ENCODE results near the gene TMEM233. TPM values are rescaled to one million over a fixed set of nuclear protein-coding genes. Genes with fewer than 3 reads are reported as not detected.

The TMEM233 gene
- total RNA-seq, 2 donors from 2014 or later, result 0.10 to 0.13 TPM

GRCh38 chr12:119565404-119565803 is 28.2 kb upstream of the TMEM233 start:
- intact Hi-C loops (cut with DNase I), result no loop called here
- TF ChIP-seq CTCF (IDR thresholded peaks at IDR 0.05), result no peak
- no peaks in the 10 kb centered on the region for H3K36me3 ChIP-seq
- no peak overlapping the region for H3K27ac ChIP-seq
- H3K27me3 ChIP-seq, result no peaks in the 10 kb centered on the region
- H3K9ac ChIP-seq (ENCODE audit: low read depth in 2 of 2, low read length in 2 of 2), result no peak overlapping the region
- no peaks in the 10 kb centered on the region for H3K9me3 ChIP-seq
- no peaks in the 10 kb centered on the region for H3K4me1 ChIP-seq
- no peak for DNase-seq
- no peak overlapping the region for H3K4me3 ChIP-seq

- TF ChIP-seq CTCF (IDR thresholded peaks at IDR 0.05), result no peak
- H3K9ac ChIP-seq (ENCODE audit: low read depth in 2 of 2, low read length in 2 of 2), result no peak overlapping the region
- no peaks in the 10 kb centered on the region for H3K9me3 ChIP-seq
- no peaks in the 10 kb centered on the region for H3K4me1 ChIP-seq
- no peaks in the 10 kb centered on the region for H3K36me3 ChIP-seq
- H3K4me3 ChIP-seq, result no peak overlapping the region
- no peak for DNase-seq
- intact Hi-C loops (cut with DNase I), result no loop called here
- no peak overlapping the region for H3K27ac ChIP-seq
- no peaks in the 10 kb centered on the region for H3K27me3 ChIP-seq
Measured at GRCh38 chr12:119570771-119571170, 22.8 kb upstream of the TMEM233 start.

GRCh38 chr12:119573086-119573485 is 20.5 kb upstream of the TMEM233 start:
- DNase-seq, result no peak
- no peak overlapping the region for H3K27ac ChIP-seq
- no peak for TF ChIP-seq CTCF (IDR thresholded peaks at IDR 0.05)
- intact Hi-C loops (cut with DNase I), result no loop called here
- no peak overlapping the region for H3K9ac ChIP-seq (ENCODE audit: low read depth in 2 of 2, low read length in 2 of 2)
- H3K9me3 ChIP-seq, result no peaks in the 10 kb centered on the region
- no peaks in the 10 kb centered on the region for H3K27me3 ChIP-seq
- H3K4me1 ChIP-seq, result no peaks in the 10 kb centered on the region
- H3K36me3 ChIP-seq, result no peaks in the 10 kb centered on the region
- H3K4me3 ChIP-seq, result no peak overlapping the region

- H3K4me3 ChIP-seq, result no peak overlapping the region
- no peaks in the 10 kb centered on the region for H3K36me3 ChIP-seq
- H3K9me3 ChIP-seq, result no peaks in the 10 kb centered on the region
- DNase-seq, result no peak
- H3K9ac ChIP-seq (ENCODE audit: low read depth in 2 of 2, low read length in 2 of 2), result no peak overlapping the region
- H3K27ac ChIP-seq, result no peak overlapping the region
- H3K4me1 ChIP-seq, result no peaks in the 10 kb centered on the region
- TF ChIP-seq CTCF (IDR thresholded peaks at IDR 0.05), result no peak
- no peaks in the 10 kb centered on the region for H3K27me3 ChIP-seq
- intact Hi-C loops (cut with DNase I), result no loop called here
Measured at GRCh38 chr12:119574255-119574654, 19.3 kb upstream of the TMEM233 start.

- Histone ChIP-seq H3K27me3 (no peaks in the 10 kb centered on the region), H3K9me3 (no peaks in the 10 kb centered on the region), H3K36me3 (no peaks in the 10 kb centered on the region), H3K4me3 (no peak overlapping the region), H3K27ac (no peak overlapping the region), H3K9ac (ENCODE audit: low read depth in 2 of 2, low read length in 2 of 2) (no peak overlapping the region), H3K4me1 (no peaks in the 10 kb centered on the region)
- intact Hi-C loops (cut with DNase I), result no loop called here
- DNase-seq, result no peak
- TF ChIP-seq CTCF (IDR thresholded peaks at IDR 0.05), result no peak
Measured at GRCh38 chr12:119576118-119576810, 17.3 kb upstream of the TMEM233 start.
